Heart left ventricle (tissue), 13 donors: Measurements from ENCODE around the gene OPCML.

ENCODE experiments used
- POLR2A ChIP-seq, 2 donors: fragments of 450-650 bp; IDR thresholded peaks; one replicate each; pipeline ENCODE4 v1.6.1; 2017; ENCODE audit warnings: antibody characterized with exemption in 2 of 2, mild to moderate bottlenecking in 2 of 2, moderate library complexity in 2 of 2
- TF ChIP-seq, protein P1 (sequence below), 12 donors: fragments of 200-600 bp; sonication (generic) in 4 of 12; IDR thresholded peaks; one replicate each; pipeline versions ENCODE4 v1.5.0 to v1.8.0; 2018 to 2022; ENCODE audit warnings: antibody characterized with exemption in 12 of 12, mild to moderate bottlenecking in 5 of 12
- donor health status: ischemic (EF 13 %, LVEDD 7.1; RV severe dilation, severe dysfunction).
- donor health status: DM: no; HTN: yes; CAD: no.
- donor health status: DM: no; HTN: no; CAD: no.
- donor health status: ischemic (EF 25% LVEDD 6.9; RV normal size, moderate dysfunction).
- donor health status: ischemic (EF 25% LVEDD 5.7; RV mildly dilated, moderate dysfunction).
- donor health status: ischemic (EF 35%, LVEDD 5.7; RV mildly dilated, moderate dysfunction).
- donor health status: nonischemic (EF 11% LVEDD 7.7; RV severe dilation, severe dysfunction).
- donor health status: DM: yes; HTN: yes; CAD: no.
- donor health status: PGD.
- donor health status: ischemic (EF 29% LVEDD 5.4; RV normal size, mild dysfunction).
- donor health status: nonischemic (EF 23%, LVEDD 6.1; RV moderate dilation, normal function).

DNA sequence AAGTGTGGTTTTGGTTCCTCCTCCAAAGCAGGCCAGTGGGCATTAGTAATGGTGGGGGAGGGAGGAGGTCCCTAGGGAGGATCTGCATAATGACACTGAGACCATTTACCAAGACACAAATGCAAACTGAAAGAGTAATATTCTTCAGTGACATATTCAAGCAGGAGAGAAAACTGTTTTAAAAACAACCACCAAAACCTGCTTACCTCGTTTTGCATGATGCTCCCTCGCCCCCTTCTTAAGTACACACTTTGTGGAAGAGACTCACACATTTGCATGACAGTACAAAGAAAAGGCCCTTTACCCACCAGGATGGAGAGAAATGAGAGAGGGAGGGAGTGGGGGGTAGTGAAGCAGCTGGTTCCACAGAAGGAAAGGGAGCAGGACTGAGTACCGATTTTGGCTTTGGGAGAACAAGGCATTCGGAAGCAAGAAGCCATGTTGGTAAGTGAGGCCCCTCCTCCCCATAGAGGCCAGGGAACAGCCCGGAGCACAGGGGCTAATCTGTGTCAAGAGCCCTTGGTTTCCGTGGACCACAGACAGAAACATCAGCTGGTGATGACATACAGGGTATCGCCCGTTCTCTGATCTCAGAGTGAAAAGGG, 13.0 kb upstream of the OPCML start:
- no peak for TF ChIP-seq POLR2A (IDR thresholded peaks at IDR 0.05)
- TF ChIP-seq, protein P1, sequence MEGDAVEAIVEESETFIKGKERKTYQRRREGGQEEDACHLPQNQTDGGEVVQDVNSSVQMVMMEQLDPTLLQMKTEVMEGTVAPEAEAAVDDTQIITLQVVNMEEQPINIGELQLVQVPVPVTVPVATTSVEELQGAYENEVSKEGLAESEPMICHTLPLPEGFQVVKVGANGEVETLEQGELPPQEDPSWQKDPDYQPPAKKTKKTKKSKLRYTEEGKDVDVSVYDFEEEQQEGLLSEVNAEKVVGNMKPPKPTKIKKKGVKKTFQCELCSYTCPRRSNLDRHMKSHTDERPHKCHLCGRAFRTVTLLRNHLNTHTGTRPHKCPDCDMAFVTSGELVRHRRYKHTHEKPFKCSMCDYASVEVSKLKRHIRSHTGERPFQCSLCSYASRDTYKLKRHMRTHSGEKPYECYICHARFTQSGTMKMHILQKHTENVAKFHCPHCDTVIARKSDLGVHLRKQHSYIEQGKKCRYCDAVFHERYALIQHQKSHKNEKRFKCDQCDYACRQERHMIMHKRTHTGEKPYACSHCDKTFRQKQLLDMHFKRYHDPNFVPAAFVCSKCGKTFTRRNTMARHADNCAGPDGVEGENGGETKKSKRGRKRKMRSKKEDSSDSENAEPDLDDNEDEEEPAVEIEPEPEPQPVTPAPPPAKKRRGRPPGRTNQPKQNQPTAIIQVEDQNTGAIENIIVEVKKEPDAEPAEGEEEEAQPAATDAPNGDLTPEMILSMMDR (IDR thresholded peaks at IDR 0.05): no peak
